ENCODE results near the gene TRIM62. TPM values are rescaled to one million over a fixed set of nuclear protein-coding genes. Genes with fewer than 3 reads are reported as not detected.

Gene TRIM62
- polyA plus RNA-seq, 10 donors = 5.0 to 7.6 (median 5.9) TPM

GRCh38 chr1:33180911-33181890, 642 bp downstream of the TRIM62 start:
- DNase-seq = peak; percentile 38 to 95 (median 85)

DNA sequence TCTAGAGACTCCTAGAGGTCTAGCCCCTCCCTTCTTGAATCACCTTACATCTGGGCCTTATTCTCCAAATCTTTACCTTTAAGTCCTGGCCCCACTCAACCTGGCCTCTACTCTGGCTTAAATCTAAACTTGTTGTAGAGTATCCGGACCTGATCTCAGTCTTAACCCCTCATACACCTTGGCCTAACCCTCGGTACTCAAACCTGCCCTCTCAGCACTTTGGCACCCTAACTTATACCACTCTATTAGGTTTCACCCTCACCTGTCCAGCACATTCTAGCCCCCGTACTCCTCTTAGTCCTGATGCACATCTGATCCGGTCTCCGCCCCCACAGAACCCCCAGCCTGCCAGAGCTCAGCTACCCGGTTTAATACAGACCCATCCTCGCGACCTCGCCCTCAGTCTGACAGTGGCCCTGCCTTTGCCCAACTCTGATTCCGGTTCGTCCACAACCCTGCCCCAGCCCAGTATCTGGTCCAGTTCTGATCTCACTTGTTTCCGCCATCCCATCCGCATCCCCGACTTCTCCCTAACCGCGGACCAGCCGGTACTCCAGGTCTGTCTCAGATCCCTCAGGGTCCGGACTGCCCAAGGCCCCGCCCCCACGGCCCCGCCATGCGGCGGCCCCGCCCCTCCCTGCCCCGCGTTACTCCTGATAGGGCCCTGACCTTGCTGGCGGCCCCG, 1.5 kb downstream of the TRIM62 start:
- DNase-seq = peak in 1 of 3 donors; percentile 90

DNA sequence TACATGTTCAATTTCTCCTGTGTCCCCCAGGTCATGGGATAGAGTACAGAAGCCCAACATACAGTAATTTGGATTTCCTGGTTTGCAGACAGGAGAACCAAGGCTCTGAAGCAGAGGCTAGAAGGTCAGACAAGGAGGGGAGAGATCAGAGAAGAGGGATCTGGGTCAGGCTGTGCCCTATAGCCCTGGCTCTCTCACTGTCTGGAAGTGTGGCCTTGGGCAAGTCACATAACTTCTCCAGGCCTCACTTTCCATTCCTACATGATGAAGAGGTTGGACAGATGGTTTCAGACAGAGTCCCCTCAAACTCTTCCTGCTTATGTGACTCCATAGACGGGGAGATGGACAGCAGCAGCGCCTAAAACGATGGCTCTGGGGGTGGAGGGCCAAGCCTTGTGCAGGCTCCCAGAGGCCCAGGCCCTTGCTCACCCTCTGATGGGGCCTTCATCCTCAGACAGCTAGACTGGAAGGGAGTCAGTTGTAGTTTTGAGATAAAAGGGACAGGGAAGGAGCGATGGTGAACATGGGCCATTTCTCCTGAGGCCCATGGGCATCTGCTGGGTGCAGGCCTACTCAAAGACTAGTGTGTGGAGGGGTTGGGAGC, 2.9 kb downstream of the TRIM62 start:
- DNase-seq = no peak

DNA sequence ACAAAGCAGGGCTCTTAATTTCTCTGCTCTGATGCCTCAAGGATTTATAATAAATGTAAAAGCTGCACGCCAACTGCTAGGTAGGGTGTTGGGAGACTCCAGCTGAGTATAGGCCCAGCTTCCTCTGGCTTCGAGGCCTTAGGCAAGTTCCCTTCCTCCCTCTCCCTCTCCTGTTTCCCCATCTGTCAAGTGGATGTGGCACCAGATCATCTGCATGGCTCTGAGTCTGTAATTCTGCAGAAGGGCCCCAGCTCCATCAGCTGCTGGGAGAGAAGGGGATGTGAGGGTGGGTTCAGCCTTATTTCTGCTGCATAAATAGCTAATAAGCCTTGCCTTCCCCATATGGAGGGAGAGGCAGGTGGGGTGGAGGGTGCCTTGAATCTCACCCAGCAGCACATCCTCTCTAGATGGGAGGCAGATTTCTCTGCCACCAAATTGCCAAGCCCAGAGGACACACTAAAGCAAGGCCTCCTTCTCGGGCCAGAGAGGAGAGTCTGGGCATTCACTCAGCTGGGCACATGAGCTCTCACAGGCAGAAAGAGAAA, 3.8 kb downstream of the TRIM62 start:
- DNase-seq = no peak

DNA sequence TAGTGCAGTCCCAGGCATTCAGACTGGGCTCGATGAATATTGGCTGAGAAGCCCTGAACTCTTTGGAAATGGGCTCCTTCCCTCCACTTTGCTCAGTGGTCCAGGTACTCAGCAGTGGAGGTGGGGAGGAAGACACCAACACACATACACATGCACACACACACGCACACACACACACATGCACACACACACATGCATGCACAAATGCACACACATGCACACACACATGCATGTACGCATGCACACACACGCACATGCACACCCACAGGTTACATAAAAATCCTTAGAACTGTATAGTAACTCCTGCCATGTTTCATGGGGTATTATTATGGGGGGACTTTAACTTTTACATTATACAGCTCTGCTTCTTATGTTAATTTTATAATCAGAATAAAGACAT, 5.0 kb downstream of the TRIM62 start:
- no peak for DNase-seq

DNA sequence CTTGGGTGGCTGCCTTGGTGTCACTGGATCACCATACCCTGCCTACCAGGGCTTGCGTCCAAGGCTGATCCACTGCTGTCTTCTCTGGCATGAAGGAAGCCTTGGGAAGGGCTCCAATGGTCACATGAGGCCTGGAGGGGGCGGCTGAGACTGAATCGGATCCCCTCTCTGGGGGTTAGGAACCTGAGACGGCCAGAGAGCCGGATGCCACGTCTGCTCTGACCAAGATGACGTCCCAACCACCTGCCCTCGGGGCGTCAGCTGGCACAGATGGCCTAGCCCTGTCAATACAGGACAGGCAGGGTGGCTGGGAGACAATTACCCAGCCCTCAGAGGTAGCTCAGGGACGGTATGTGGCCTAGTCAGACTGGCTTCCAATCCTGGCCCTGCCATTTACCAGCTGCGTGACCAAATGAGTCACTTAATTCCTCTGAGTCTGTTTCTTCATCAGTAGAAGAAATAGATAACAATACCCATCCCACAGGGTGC, 5.4 kb downstream of the TRIM62 start:
- peak; percentile 79 to 83 (median 80) for DNase-seq

- no peak for DNase-seq
Measured at GRCh38 chr1:33175865-33176264, 6.0 kb downstream of the TRIM62 start.

DNA sequence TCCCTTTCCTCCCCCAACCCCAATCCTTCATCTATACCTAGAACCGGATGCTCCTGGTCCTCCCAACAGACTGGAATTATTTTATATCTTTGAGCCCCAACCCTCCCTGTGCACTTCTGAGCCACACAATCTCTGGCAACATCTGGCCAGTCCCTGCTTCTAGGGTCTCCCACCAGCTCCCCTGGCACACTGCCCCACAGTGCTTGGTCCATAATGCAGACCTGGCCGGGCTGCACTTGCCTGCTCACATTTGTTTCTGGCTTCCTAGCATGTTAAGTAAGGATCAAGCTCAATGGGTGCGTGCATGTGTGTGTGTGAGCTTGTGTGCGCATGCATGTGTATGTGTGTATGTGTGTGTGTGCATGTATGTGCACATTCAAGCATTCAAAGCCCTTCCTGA, 8.8 kb downstream of the TRIM62 start:
- DNase-seq = no peak

- no peak for DNase-seq
Measured at GRCh38 chr1:33171977-33172813, 9.6 kb downstream of the TRIM62 start.

DNA sequence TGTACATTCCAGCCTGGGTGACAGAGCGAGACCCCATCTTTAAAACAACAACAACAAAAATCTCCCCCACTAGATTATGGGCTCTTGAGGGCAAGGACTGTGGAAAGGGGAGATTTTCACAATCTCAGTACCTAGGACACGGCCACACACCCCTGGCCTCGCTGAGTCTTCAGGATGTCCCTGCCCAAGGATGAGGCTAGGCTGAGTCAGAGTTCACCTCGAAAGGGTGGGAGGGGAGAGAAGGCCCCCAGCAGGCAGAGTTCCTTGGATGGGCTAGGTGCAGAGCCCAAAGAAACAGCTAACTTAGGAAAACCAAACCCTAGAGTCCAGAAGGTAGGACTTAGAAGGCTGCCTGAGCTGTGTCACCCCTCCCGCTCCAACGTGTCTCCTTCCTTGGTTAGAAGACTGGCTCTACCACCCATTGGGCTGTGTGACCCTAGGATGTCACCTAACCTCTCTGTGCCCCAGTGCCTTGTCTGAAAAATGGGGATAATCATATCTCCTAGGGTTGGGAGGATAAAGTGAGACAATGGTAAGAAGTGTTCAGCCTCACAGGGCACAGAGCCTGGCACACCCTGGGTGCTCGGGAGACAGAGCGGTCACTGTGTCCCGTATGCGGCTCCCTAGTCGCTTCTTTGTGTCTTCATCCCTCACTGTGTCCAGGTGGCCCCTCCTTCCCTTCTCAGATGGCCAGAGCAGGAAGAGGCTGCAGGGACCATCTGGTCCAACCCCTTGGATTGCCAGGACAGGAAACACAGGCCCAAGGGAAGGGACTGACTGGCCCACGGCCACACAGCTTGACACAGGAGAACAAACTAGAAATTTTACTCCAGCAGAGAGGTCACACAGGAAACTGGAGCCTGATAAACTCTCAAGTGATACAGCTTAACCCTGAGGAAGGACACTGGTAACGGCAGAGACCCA, 11.2 kb downstream of the TRIM62 start:
- peak in 1 of 3 donors; percentile 75 for DNase-seq

DNA sequence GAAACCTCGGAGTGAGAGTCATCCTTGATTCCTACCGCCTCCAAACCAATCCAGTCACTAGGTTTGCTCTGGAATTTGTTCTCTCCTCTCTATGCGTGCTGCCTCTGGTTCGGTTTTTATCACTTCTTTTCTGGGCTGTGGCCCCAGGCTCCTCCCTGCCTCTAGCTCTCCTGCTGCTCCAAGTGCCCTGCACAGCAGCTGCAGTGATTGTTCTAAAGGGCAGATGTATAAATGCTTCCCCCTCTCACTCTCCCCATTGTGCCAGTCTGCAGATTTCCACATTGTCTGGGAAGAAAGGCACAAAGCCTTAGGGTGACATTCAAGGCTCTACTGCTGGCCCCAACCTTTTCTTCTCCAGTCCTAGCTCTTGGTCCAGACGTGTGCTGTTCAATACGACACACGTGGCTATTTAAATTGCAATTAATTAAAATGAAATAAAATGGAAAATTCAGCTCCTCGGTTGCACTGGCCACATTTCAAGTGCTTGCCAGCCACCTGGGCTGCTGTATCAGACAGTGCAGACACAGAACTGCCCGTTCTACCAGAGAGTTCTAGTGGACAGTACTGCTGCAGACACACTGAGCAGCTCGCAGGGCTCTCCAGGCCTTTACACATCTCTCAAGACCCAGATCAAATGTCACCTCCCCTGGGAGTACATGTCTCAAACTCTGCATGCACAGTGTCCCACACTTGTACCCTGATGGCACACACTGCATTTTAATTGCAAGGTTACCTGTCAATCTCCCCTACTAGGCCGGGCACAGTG, 12.4 kb downstream of the TRIM62 start:
- peak in 1 of 3 donors; percentile 43 for DNase-seq

DNA sequence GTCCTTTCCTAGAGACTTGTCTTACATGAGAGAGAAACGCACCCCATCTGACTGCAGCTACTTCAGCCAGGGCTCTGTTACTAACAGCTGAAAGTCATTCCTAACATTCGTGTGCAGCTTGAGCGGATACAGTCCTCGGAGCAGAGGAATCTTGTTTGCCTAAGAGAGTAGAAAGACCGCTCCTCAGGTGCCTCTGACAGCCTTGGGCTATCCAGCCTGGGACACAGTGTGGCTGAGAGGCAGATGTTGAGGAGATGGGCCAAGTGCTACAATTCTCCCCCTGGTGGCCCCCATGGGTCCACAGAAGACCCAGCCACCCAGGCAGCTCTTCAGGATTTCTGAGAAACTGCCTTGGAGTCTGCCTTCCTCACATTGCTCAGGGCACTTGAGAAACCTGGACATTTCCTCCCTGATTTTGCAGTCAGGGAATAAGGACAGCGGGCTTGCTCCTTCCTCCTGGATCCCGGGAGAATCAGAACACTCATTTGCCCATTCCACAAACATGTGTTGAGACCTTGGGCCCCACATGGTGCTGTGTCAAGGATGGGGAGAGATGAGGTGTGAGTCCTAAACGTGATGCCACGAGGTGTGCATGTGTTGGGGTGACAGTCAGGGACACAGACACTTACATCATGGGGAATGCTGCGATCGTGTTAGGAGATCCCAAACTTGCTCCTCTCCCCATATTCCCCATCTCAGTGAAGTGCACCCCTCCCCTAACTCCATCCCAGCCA, 13.1 kb downstream of the TRIM62 start:
- DNase-seq = peak in 1 of 3 donors; percentile 69

DNA sequence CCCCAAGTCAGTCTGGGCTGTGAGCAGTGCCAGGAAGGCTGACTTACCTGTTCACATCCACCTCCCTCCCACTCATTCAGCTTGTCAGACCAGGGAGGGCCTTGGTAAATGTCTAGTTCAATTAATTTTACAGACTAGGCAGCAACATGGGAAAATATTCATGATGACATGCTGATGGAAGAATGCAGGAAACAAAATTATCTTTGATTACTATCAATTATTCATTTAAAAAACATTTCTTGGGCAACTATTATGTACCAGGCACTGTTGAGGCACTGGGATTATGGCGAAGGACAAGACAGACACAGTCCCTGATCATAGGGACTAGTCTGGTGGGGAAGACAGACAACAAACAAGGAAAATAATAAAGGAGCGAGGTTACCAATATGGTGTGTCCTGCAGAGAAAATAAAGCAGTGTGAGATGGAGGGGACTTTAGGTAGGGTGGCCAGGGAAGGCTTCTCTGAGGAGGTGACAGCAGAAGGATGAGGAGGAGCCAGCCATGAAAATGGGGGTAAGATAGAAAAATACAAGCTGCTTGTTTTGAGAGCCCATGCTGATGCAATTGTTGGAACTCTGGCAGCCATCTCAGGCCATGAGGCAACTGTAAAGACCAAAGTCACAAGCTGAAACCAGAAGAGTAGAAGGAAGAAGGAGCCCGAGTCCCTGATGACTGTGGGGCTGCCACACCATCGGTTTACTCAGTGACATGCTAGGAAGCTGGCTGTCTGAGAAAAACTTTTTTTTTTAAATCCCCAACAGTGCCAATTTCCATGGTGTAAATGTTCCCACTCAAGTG, 14.0 kb downstream of the TRIM62 start:
- no peak for DNase-seq

- DNase-seq = no peak
Measured at GRCh38 chr1:33165809-33166208, 16.0 kb downstream of the TRIM62 start.

GRCh38 chr1:33165209-33165608, 16.6 kb downstream of the TRIM62 start:
- DNase-seq = no peak

GRCh38 chr1:33163621-33164519, 18.0 kb downstream of the TRIM62 start:
- peak in 1 of 3 donors; percentile 52 for DNase-seq

Measured in muscle of back (tissue), 11 donors.